NCI-H1105 treated with DMSO at 0.1 percent for 48 hours (cell line): ENCODE data around the gene APBA1.

Source experiments
- DNase-seq: peaks from one replicate; lab custom pipeline; 2025; lab: John Stamatoyannopoulos, UW

The APBA1 gene

GRCh38 chr9:69671879-69672595, at the start of gene APBA1:
Gene APBA1, minus strand, starts transcription at chr9:69672371.
- peak; percentile 75 for DNase-seq

- DNase-seq = no peak
Observed at GRCh38 chr9:69719983-69720382, 47.8 kb upstream of the APBA1 start.

DNA sequence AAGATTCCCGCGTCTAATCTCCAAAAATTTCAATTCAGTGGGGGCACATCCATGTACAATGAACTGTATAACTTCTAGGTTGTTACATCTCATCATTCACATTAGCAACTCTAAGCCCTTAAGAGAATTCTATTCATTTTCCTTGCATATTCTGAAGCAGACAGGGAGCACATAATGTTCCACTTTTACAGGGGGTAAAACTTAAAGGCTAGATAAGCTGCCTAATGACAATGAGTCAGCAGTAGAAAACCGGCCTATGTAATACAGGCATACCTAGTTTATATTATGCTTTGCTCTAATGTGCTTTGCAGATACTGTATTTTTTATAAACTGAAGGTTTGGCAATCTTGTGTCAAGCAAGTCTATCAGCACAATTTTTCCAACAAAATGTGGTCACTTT, 47.2 kb upstream of the APBA1 start:
- no peak for DNase-seq

DNA sequence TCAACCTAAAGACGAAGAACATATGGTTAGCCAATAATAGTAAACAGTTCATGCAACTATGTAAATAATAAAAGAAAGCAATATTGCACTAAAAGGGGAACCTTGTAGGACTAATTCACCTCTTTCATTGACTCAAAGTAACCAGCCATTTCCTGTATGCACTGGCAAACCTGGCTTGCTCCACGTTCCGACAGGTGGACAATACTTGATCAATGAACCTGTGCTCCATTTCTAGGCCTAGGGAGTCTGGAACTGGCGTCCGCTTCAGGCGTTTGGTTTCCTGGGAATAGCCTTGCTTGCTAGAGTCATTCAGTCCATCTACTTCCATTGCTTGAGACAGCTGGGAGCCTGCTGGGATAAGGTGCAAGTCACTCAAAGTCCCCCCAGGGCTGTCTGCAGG, 46.0 kb upstream of the APBA1 start:
- DNase-seq = no peak

GRCh38 chr9:69715825-69716224, 43.7 kb upstream of the APBA1 start:
- no peak for DNase-seq

- DNase-seq = no peak
Observed at GRCh38 chr9:69715096-69715495, 42.9 kb upstream of the APBA1 start.

GRCh38 chr9:69697475-69697874, 25.3 kb upstream of the APBA1 start:
- no peak for DNase-seq

DNA sequence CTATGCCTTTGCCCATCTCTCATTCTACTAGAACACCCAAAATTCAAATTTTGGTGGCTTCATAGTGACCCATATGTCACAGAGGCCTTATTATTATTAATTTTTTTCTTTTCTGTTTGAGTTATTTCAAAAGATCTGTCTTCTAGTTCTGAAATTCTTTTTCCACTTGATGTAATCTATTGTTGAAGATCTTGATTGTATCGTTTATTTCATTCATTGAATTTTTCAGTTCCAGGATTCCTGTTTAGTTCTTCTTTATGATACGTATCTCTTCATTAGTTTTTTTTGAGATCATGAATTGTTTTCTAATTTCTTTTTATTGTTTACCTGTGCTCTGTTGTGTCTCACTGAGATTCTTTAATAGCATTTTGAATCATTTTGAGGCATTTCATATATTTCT, 24.6 kb upstream of the APBA1 start:
- no peak for DNase-seq

- no peak for DNase-seq
Observed at GRCh38 chr9:69689991-69690538, 17.9 kb upstream of the APBA1 start.

- DNase-seq = no peak
Observed at GRCh38 chr9:69683927-69684326, 11.8 kb upstream of the APBA1 start.

- no peak for DNase-seq
Observed at GRCh38 chr9:69678843-69679538, 6.8 kb upstream of the APBA1 start.

- no peak for DNase-seq
Observed at GRCh38 chr9:69677931-69678330, 5.8 kb upstream of the APBA1 start.

- DNase-seq = peak; percentile 10
Observed at GRCh38 chr9:69675563-69675962, 3.4 kb upstream of the APBA1 start.

DNA sequence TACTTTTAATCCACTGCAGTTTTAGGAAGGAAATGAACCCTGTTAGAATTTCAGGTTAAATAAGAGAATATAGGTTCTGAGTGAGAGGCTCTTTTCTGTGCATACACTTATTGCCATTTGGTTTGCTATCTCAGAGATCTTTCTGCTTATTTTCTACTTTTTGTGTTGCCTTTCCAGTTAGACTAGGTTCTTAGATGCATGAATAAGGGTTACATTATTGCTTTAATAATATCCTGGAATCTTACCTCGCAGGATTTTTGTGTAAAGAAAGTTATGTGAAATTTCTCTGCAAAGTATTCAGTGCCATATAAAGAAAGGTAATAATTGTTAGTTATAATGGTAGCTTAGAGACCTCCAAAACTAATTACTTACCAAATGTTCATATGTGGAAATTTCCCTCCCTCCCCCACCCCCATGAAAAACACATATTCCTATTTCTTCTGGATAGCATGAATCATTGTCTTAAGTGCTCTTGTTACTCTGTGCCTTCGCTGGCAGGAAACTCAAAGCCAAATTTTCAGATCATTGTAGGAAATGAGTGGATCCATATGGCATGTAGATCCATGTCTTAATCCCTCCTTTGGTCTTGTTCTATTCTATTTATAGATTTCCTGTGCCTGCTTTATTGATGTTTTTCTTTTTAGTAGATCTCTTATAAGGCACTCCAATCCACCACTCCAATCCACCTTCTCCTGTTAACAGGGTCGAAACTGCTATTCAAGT, 2.7 kb upstream of the APBA1 start:
- no peak for DNase-seq

- DNase-seq = no peak
Observed at GRCh38 chr9:69674112-69674685, 2.0 kb upstream of the APBA1 start.

- no peak for DNase-seq
Observed at GRCh38 chr9:69673311-69673640, 1.1 kb upstream of the APBA1 start.

DNA sequence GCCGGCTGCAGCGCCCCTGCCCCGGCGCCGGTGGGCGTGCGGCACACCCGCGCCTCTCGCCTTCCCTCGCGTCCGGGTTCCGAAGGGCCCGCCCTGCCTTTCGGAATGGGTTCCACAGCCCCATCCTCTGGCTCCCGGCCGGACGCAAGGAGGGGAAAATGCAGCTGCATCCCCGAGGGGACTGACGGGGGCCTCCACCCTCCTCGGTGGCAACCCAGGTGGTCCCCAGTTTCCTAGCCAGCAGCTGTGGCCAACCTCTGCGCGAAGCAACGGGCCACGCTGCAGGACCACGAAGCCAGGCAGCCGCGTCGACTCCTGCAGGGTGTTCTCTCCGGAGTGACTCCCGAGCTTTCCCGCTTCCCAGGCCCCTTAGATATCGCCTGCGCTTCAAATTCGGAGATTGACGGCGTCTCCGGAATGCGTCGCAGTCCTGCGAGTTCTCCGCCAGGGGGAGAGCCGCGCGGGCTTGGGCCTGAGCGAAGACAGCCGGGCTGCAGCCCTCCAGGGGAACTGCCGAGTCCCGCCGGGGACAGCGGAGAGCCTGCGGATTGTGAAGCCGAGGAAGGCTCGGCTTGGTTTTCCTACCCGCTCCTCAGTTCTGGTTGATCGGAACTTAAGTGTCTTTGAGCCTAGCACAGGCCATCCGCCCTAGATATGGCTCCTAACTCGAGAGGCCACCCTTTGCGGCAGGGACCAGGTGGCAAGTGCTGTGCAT, 582 bp upstream of the APBA1 start:
- peak; percentile 90 for DNase-seq

DNA sequence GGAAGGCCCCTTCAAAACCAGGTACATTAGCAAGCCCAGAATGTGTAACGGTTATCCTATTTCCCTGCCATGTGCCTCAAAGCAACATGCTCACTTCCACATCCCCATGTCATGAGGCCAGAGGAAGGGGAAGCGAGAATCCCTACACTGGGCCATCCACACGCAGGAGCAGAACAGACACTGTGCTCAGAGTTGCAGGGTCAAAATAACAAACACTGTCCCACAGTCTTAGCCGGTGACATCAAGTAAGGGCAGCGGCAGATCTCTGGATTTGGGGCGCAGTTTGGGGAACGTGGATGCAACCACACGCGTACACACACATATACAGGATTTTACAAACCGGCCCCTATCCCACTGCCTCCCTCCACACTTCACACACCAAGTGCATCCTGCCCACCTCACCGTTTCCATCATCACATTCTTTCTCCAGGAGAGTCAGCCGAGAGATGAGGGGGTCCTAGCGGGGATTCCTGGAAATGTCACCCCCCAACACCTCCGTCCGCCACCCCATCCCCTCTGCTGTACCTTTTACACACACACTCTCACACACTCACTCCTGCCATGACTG, 776 bp downstream of the APBA1 start:
- DNase-seq = no peak

GRCh38 chr9:69667306-69667705, 4.9 kb downstream of the APBA1 start:
- no peak for DNase-seq

- no peak for DNase-seq
Observed at GRCh38 chr9:69660304-69660703, 11.9 kb downstream of the APBA1 start.

- no peak for DNase-seq
Observed at GRCh38 chr9:69658987-69659675, 13.0 kb downstream of the APBA1 start.
